Nephron (organoid): ENCODE measurements around the gene SRP14.

ENCODE experiments used
- H3K27ac Mint-ChIP-seq, 3 experiments: 2 replicates each; pipeline ENCODE4 v1.8.0; 2020; ENCODE audit warnings: mixed read lengths in 3 of 3, mild to moderate bottlenecking in 2 of 3, moderate library complexity in 1 of 3
- H3K27me3 Mint-ChIP-seq: 2 replicates; pipeline ENCODE4 v1.8.0; 2021; ENCODE audit warnings: low read depth, mild to moderate bottlenecking, moderate library complexity, mixed read lengths
- H3K36me3 Mint-ChIP-seq: 2 replicates; pipeline ENCODE4 v1.8.0; 2020; ENCODE audit warnings: low read depth, mixed read lengths
- H3K4me1 Mint-ChIP-seq: 2 replicates; pipeline ENCODE4 v1.8.0; 2020; ENCODE audit warnings: mixed read lengths
- H3K4me3 Mint-ChIP-seq, 3 experiments: 2 replicates each; pipeline ENCODE4 v1.8.0; 2020; ENCODE audit warnings: mild to moderate bottlenecking in 3 of 3, mixed read lengths in 3 of 3, moderate library complexity in 2 of 3
- H3K9me3 Mint-ChIP-seq: 2 replicates; pipeline ENCODE4 v1.8.0; 2020; ENCODE audit warnings: mixed read lengths
- CTCF ChIP-seq, 3 experiments: fragments of 200-600 bp; sonication (generic); IDR thresholded peaks; one replicate each; pipeline ENCODE4 v1.5.0; 2021; ENCODE audit warnings: antibody characterized with exemption in 3 of 3; ENCODE audit not compliant: unreplicated experiment in 3 of 3

Gene SRP14

GRCh38 chr15:40069178-40070165 is 30.5 kb upstream of the SRP14 start:
- Mint-ChIP-seq H3K36me3 (no peaks in the 10 kb centered on the region), H3K9me3 (no peaks in the 10 kb centered on the region), H3K4me1 (peaks cover 56% of the 10 kb centered on the region), H3K27me3 (peaks cover 5% of the 10 kb centered on the region), H3K27ac (peak overlapping the region; percentile 93 to 97 (median 96)), H3K4me3 (no peak overlapping the region)
- TF ChIP-seq CTCF (IDR thresholded peaks at IDR 0.05; ENCODE audit: unreplicated experiment in 3 of 3), result no peak

DNA sequence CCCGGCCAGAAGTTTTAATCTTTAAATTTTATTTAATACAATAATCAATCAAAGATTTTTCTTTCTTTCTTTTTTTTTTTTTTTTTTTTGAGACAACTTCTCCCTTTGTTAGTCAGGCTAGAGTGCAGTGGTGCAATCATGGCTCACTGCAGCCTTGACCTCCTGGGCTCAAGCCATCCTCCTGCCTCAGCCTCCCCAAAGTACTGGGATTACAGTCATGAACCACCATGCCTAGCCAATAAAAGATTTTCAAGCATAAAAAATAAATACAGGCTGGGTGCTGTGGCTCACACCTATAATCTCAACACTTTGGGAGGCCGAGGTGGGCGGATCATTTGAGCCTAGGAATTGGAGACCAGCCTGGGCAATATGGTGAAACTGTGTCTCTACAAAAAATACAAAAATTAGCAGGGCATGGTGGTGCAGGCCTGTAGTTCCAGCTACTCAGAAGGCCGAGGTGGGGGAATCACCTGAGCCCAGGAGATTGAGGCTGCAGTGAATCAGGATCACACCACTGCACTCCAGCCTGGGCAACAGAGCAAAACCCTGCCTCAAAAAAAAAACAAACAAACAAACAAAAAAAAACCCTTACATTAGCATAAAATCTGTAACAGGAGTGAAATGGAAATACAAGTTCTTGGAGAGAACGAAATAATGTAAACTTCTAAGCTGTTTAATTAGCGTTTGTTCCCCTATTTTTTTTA is 29.1 kb upstream of the SRP14 start:
- no peak overlapping the region for H3K4me3 Mint-ChIP-seq
- TF ChIP-seq CTCF (IDR thresholded peaks at IDR 0.05; ENCODE audit: unreplicated experiment in 3 of 3), result no peak

GRCh38 chr15:40066589-40066988 is 27.6 kb upstream of the SRP14 start:
- peak overlapping the region; percentile 62 to 70 (median 63) for H3K27ac Mint-ChIP-seq
- no peaks in the 10 kb centered on the region for H3K36me3 Mint-ChIP-seq
- no peak overlapping the region for H3K4me3 Mint-ChIP-seq
- H3K9me3 Mint-ChIP-seq, result no peaks in the 10 kb centered on the region
- peaks cover 51% of the 10 kb centered on the region for H3K4me1 Mint-ChIP-seq
- no peak for TF ChIP-seq CTCF (IDR thresholded peaks at IDR 0.05; ENCODE audit: unreplicated experiment in 3 of 3)
- no peaks in the 10 kb centered on the region for H3K27me3 Mint-ChIP-seq

More for the DNA sequence above, 29.1 kb upstream of the SRP14 start:
- H3K4me1 Mint-ChIP-seq, result peaks cover 58% of the 10 kb centered on the region
- H3K9me3 Mint-ChIP-seq, result no peaks in the 10 kb centered on the region
- H3K27ac Mint-ChIP-seq, result peak overlapping the region; percentile 62 to 97 (median 93)
- H3K27me3 Mint-ChIP-seq, result no peaks in the 10 kb centered on the region
- no peaks in the 10 kb centered on the region for H3K36me3 Mint-ChIP-seq

- TF ChIP-seq CTCF (IDR thresholded peaks at IDR 0.05; ENCODE audit: unreplicated experiment in 3 of 3), result no peak
- no peak overlapping the region for H3K4me3 Mint-ChIP-seq
- H3K4me1 Mint-ChIP-seq, result peaks cover 51% of the 10 kb centered on the region
- H3K9me3 Mint-ChIP-seq, result no peaks in the 10 kb centered on the region
- no peaks in the 10 kb centered on the region for H3K36me3 Mint-ChIP-seq
- no peaks in the 10 kb centered on the region for H3K27me3 Mint-ChIP-seq
- peak overlapping the region in 2 of 3 experiments; percentile 46 to 51 for H3K27ac Mint-ChIP-seq
Measured at GRCh38 chr15:40065166-40065565, 26.2 kb upstream of the SRP14 start.

- Mint-ChIP-seq H3K9me3 (no peaks in the 10 kb centered on the region), H3K27me3 (no peaks in the 10 kb centered on the region), H3K4me3 (no peak overlapping the region), H3K27ac (peak overlapping the region in 2 of 3 experiments; percentile 46 to 51), H3K4me1 (peaks cover 48% of the 10 kb centered on the region), H3K36me3 (no peaks in the 10 kb centered on the region)
- no peak for TF ChIP-seq CTCF (IDR thresholded peaks at IDR 0.05; ENCODE audit: unreplicated experiment in 3 of 3)
Measured at GRCh38 chr15:40064231-40064894, 25.4 kb upstream of the SRP14 start.
